Prostate gland (tissue), 2 donors: Measurements from ENCODE around the gene KRTAP5-3. TPM values are rescaled to one million over a fixed set of nuclear protein-coding genes. Genes with fewer than 3 reads are reported as not detected.

Experiments
- DNase-seq: peaks from one replicate; pipeline ENCODE4 v3.0.0-alpha.2; 2019; ENCODE audit warnings: low spot score
- H3K27ac ChIP-seq, 2 donors: fragments of 200-600 bp; sonication (generic); 2 replicates each; pipeline ENCODE4 v1.5.1; 2017 to 2019
- H3K27me3 ChIP-seq: fragments of 200-600 bp; sonication (generic); replicated peaks from 2 replicates; pipeline ENCODE4 v1.5.1; 2019; ENCODE audit not compliant: insufficient read depth
- H3K36me3 ChIP-seq, 2 donors: fragments of 200-600 bp; sonication (generic); 1 replicate in 1 of 2; 2 replicates in 1 of 2; pipeline versions ENCODE4 v1.5.1 to v1.8.1; 2017 to 2019
- H3K4me1 ChIP-seq: fragments of 200-600 bp; sonication (generic); replicated peaks from 2 replicates; pipeline ENCODE4 v1.5.1; 2019
- H3K4me3 ChIP-seq, 2 donors: fragments of 200-600 bp; sonication (generic); 2 replicates each; pipeline ENCODE4 v1.5.1; 2017 to 2019
- H3K9me3 ChIP-seq: fragments of 200-600 bp; sonication (generic); 2 replicates; pipeline ENCODE4 v1.5.1; 2017
- POLR2A ChIP-seq: fragments of 450-650 bp; IDR thresholded peaks from one replicate; pipeline ENCODE4 v1.6.1; 2016; ENCODE audit warnings: antibody characterized with exemption, mild to moderate bottlenecking
- POLR2AphosphoS5 ChIP-seq: sonication (generic); formaldehyde crosslinking; IDR thresholded peaks from one replicate; pipeline ENCODE4 v1.6.1; 2017; ENCODE audit warnings: antibody characterized with exemption
- WGBS: methylation state at CpG from one replicate; pipeline ENCODE4 v1.1.5; 2018; 5-methylcytosine and 5-hydroxymethylcytosine counted together
- intact Hi-C: fragments of 100-400 bp; cut with DNase I; formaldehyde crosslinking; loops from one replicate; pipeline ENCODE4 v1.14.2; 2022
- total RNA-seq, 2 donors: library from RNA; depleted of rRNA; stranded (reverse); fragments of >200 nt; gene quantifications; one replicate each; pipeline ENCODE4 v1.1.0, GENCODE V29; 2016
- TF ChIP-seq, protein P1 (sequence below), 4 experiments: fragments of 200-600 bp in 2 of 4; fragments of 450-650 bp in 2 of 4; sonication (generic) in 2 of 4; IDR thresholded peaks; 1 replicate in 3 of 4; 2 replicates in 1 of 4; pipeline ENCODE4 v1.5.1; 2016 to 2019; ENCODE audit warnings: antibody characterized with exemption in 4 of 4, mild to moderate bottlenecking in 2 of 4, moderate library complexity in 2 of 4

Gene KRTAP5-3
- total RNA-seq, 2 donors from 2014 or later, result not detected

DNA sequence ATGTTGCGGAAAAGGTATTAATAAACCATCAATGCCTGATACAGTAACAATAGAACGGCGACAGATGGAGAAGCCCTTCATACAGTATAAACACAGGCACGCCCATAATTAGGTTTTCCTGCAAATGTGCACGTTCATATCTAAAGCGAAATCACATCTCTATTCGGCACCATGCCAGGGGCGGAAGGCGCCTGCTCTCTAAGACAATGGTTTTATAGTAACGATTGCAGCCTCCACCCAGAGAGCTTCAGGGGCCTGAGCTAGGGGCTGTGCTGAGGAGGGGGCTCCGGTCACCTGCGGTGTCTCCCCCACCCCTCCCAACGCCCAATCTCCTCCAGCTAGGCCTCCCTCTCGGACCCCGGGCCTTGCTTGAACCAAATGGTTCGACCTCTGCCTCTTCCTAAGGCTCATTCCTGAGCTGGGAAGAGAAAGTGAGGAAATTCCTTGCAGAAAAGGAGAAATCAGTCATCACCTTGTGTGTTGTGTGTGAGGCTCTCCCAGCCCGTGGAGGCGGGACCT, 30.9 kb upstream of the KRTAP5-3 start:
- no peaks in the 10 kb centered on the region for H3K27me3 ChIP-seq
- 29% methylated on average over 18 of the region's 18 CpGs for WGBS
- TF ChIP-seq POLR2A, result no peak
- TF ChIP-seq POLR2AphosphoS5, result no peak
- TF ChIP-seq, protein P1, sequence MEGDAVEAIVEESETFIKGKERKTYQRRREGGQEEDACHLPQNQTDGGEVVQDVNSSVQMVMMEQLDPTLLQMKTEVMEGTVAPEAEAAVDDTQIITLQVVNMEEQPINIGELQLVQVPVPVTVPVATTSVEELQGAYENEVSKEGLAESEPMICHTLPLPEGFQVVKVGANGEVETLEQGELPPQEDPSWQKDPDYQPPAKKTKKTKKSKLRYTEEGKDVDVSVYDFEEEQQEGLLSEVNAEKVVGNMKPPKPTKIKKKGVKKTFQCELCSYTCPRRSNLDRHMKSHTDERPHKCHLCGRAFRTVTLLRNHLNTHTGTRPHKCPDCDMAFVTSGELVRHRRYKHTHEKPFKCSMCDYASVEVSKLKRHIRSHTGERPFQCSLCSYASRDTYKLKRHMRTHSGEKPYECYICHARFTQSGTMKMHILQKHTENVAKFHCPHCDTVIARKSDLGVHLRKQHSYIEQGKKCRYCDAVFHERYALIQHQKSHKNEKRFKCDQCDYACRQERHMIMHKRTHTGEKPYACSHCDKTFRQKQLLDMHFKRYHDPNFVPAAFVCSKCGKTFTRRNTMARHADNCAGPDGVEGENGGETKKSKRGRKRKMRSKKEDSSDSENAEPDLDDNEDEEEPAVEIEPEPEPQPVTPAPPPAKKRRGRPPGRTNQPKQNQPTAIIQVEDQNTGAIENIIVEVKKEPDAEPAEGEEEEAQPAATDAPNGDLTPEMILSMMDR (IDR thresholded peaks at IDR 0.05), result no peak
- no peak overlapping the region for H3K4me3 ChIP-seq
- intact Hi-C loops, result no loop called here
- H3K9me3 ChIP-seq, result no peaks in the 10 kb centered on the region
- H3K4me1 ChIP-seq, result no peaks in the 10 kb centered on the region
- no peak overlapping the region for H3K27ac ChIP-seq
- H3K36me3 ChIP-seq, result no peaks in the 10 kb centered on the region
- no peak for DNase-seq

DNA sequence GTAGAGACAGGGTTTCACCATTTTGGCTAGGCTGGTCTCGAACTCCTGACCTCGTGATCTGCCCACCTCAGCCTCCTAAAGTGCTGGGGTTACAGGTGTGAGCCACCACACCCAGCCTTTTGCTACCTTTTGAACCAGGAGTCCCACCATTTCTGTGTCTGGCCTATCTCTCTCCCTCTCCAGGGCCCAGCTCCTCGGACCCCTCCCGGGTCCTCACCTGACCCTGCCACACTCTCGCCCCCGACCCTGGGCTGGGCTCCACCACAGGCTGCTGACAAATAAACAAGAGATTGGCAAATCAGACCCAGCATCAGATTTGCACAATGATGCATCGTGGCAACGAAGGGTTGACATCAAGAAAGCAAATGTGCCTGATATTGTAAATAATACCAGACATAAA, 30.1 kb upstream of the KRTAP5-3 start:
- no peaks in the 10 kb centered on the region for H3K4me1 ChIP-seq
- TF ChIP-seq, protein P1 (IDR thresholded peaks at IDR 0.05), result no peak
- TF ChIP-seq POLR2A (no peak), POLR2AphosphoS5 (no peak)
- DNase-seq, result no peak
- intact Hi-C loops, result no loop called here
- peaks cover 3% of the 10 kb centered on the region for H3K27me3 ChIP-seq
- WGBS, result 90% methylated on average over 8 of the region's 8 CpGs
- H3K36me3 ChIP-seq, result no peaks in the 10 kb centered on the region
- H3K27ac ChIP-seq, result no peak overlapping the region
- H3K9me3 ChIP-seq, result no peaks in the 10 kb centered on the region
- no peak overlapping the region for H3K4me3 ChIP-seq

DNA sequence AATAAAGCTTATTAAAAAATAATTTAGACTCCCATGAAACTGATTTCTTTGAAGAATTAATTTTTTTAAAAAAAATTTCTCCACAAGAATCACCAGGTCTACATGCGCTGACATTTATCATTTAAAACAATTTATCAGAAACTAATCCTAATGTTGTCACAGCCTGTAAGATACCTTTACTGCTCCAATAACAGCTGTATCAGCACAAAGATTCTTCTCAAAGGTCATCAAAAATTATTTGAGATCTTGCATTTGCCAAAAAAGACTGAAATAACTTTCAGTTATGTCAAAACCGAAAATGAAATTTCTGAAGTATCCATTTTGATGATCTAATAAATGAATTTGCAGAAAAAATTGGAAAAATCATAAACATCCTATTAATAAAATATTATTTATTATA, 29.4 kb upstream of the KRTAP5-3 start:
- no peak for DNase-seq
- TF ChIP-seq, protein P1 (IDR thresholded peaks at IDR 0.05), result no peak
- no peak for TF ChIP-seq POLR2A
- no peak for TF ChIP-seq POLR2AphosphoS5
- 97% methylated on average over 2 of the region's 2 CpGs for WGBS
- intact Hi-C loops, result no loop called here
- no peaks in the 10 kb centered on the region for H3K36me3 ChIP-seq
- no peak overlapping the region for H3K4me3 ChIP-seq
- peaks cover 3% of the 10 kb centered on the region for H3K27me3 ChIP-seq
- H3K9me3 ChIP-seq, result no peaks in the 10 kb centered on the region
- H3K27ac ChIP-seq, result no peak overlapping the region
- no peaks in the 10 kb centered on the region for H3K4me1 ChIP-seq

DNA sequence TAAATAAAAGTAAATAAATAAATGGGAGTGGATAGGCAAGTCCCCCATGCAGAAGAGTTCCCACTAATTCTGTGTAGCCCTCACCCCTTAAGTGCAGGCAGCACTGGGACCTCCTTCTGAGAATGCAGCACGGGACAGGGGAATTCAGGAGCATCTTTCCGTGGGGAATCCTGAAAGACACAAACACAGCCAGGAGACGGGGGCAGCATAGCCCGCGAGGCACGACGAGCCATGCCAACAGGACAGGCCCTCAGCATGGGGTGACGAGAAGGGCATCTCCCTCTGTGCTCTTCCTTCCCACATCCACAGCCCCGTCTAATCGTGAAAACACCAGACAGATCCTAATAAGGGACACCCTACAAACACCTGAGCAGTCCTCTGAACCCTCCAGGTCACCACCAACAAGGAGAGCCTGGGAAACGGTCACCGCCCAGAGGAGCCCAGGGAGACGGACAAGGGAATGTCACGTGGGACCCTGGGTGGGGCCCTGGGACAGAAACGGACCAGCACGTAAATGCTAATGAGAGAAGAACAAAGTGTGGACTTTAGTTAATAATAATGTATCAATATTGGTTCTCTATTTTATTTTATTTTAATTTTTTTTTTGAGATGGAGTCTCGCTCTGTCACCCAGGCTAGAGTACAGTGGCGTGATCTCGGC, 28.2 kb upstream of the KRTAP5-3 start:
- intact Hi-C loops, result no loop called here

More for the DNA sequence above, 28.2 kb upstream of the KRTAP5-3 start:
- Histone ChIP-seq H3K4me1 (no peaks in the 10 kb centered on the region), H3K36me3 (no peaks in the 10 kb centered on the region), H3K4me3 (no peak overlapping the region), H3K9me3 (no peaks in the 10 kb centered on the region), H3K27me3 (peaks cover 3% of the 10 kb centered on the region), H3K27ac (no peak overlapping the region)
- TF ChIP-seq POLR2A (no peak), POLR2AphosphoS5 (no peak)
- TF ChIP-seq, protein P1 (IDR thresholded peaks at IDR 0.05), result no peak
- no peak for DNase-seq
- 85% methylated on average over 19 of the region's 19 CpGs for WGBS
